HL-60/S4 treated with phorbol 12-myristate 13-acetate at 8.2 ng/mL for 4 days and 3 days (cell line): ENCODE measurements around the gene ANTXR2.

ENCODE experiments used
- in situ Hi-C: fragments of 300-500 bp; cut with MboI; formaldehyde crosslinking; loops from 2 replicates; pipeline ENCODE4 v1.15.0; 2022; ENCODE audit warnings: low sequenced_read_pairs

ANTXR2 gene

GRCh38 chr4:80092847-80093246 lies 19.8 kb upstream of the ANTXR2 start:
- in situ Hi-C loops, result no loop called here

DNA sequence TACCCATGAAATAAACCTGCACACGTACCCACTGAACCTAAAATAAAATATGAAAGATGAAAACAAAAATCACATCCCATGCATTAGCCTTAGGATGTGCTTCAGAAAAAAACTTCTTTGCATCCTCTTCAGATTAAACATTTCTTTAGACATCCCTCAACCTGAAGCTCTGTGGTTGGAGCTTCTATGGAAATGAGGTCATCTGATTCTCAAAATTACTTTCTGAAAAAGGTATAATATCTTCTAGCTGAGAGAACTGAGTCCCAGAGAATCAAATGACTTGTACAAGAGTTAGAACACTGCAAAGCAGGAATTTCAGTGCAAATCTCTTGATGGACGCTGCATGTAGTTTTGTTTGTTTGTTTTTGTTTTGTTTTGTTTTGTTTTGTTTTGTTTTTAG lies 19.1 kb upstream of the ANTXR2 start:
- in situ Hi-C loops, result no loop called here

- in situ Hi-C loops, result no loop called here
Observed at GRCh38 chr4:80091688-80092087, 18.7 kb upstream of the ANTXR2 start.

DNA sequence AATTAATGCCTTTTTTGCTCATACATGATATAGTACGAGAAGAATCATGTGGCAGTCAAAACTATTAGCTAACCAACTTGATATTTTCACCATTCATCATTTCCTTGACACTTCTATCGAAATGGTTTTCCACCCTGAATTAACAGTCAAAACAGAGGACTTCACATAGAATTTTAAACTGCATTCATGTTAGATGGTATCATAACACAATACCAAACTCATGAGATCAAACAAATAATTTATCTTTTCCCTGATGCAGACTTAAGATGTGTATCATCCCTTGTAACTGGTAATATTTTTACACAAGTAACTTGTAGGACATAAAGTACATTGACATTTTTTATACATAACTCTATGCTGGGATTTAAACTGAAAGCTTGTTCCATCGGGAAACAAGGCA lies 18.2 kb upstream of the ANTXR2 start:
- in situ Hi-C loops, result no loop called here

DNA sequence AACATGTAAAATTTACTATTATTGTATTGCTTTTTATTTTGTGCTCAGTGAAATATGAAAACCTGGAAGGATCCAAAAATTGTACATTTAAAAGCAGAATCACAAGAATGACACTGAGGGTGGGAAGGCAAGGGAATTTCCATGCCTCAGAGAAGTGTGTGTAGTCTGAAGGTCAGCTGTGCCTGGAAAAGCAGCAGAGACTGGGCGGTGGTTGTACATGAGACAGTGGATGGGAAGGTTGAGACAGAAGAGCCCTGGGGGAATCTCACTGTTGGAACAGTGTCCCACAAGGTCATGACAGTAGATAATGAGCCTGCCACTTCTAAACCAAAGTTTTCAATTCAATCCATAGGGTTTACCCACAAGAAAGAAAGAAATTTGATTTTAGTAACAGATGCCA lies 17.1 kb upstream of the ANTXR2 start:
- in situ Hi-C loops, result no loop called here

DNA sequence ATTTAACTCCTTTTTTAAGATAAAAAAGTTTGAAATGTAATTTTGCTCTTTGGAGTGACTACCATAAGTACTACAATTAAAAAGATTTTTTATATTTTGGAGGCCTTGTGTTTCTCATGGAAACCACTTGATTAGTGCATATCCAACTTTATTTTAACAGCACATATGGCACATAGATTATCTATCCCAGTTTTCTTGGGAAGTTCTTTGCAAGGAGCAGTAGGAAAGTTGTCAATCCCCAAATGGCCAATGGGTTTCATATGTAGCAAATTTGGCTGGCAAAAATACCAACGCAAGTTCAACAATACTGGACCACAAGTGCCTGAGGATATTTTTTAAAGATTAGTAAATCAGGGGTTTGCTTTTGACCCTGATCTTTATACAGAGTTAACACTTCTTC lies 15.4 kb upstream of the ANTXR2 start:
- in situ Hi-C loops, result no loop called here

- in situ Hi-C loops, result no loop called here
Observed at GRCh38 chr4:80086296-80086695, 13.3 kb upstream of the ANTXR2 start.

DNA sequence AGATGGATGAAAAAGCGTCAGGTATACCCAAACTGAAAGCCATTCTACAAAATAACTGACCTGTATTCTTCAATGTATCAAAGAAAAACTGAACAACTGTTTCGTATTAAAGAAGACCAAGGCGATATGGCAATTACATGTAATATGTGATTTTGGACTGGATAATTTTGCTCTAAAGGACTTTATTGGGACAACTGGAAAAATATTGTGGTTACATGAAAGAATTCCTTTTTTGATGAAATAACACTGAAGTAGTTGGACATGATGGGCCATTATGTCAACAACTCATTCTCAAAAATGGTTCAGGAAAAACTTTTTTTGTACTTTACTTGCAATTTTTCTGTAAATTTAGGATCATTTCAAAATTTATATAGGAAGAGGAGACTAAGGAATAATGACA lies 12.1 kb upstream of the ANTXR2 start:
- in situ Hi-C loops, result no loop called here

DNA sequence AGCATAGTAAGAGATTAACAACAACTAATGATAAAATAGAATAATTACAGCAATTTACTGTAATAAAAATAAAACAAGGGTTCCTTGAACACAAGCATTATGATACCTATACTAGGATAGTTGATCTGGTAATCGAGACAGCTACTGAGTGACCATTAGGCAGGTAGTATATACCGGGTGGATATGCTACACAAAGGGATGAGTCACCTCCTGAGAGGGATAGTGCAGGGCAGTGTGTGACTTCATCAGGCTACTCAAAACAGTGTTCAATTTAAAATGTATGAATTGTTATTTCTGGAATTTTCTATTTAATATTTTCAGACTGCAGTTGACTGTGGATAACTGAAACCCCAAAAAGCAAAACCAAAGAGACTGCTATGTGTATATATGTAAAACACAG lies 9.7 kb upstream of the ANTXR2 start:
- in situ Hi-C loops, result no loop called here

GRCh38 chr4:80081566-80081965 lies 8.5 kb upstream of the ANTXR2 start:
- in situ Hi-C loops, result no loop called here

GRCh38 chr4:80079255-80079923 lies 6.4 kb upstream of the ANTXR2 start:
- in situ Hi-C loops, result no loop called here

DNA sequence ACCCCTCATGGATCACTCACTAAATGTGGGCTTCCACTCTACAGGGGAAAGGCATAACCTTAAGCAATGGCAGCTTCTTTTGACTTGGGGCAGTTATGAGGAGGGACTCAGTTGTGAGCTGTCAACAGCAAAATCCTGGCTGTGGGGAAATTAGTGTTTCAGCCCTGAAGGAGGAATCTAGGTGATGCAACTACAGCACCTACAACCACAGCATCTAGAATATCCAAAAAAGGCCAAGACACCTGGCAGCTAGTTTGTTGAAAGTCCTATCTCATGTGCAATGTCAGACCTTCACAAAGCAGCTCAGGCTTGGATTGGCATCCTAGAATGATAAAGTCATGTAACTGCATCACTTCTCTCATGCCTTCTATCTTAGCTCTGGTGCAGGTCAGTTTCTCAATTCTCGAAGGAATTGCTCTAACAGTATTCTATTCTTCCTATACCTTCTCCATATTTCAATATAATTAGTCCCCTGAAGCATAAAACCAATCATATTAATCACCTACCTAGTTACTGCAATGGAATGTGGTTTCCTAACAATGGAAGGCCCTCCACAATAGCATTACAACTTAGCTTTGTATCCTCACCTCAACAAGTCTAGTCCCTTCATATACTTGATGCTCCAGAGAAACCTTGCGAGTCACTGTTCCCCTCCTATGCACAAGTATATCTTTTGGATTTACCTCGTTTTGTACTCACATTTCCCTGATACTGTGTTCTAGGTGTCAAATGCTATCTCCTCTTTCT lies 5.5 kb upstream of the ANTXR2 start:
- in situ Hi-C loops, result no loop called here

DNA sequence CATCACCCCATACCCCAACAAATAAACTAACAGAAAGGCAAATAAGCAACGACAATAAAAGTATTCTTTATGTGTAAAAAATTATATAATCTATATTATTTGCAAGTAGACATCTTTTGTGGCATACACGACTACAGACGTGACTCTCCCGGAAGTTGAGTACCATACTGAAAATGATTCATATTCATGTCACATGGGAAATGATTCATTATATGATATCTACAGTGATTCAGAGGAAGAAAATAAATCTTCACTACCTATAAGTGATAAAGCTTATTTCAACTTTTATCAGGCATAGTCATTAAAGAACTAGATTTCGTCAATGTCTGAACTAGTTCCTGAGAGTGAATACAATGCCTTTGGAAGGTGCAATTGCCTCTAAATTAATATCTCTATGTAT lies 4.6 kb upstream of the ANTXR2 start:
- in situ Hi-C loops, result no loop called here

GRCh38 chr4:80076681-80077080 lies 3.7 kb upstream of the ANTXR2 start:
- in situ Hi-C loops, result no loop called here

DNA sequence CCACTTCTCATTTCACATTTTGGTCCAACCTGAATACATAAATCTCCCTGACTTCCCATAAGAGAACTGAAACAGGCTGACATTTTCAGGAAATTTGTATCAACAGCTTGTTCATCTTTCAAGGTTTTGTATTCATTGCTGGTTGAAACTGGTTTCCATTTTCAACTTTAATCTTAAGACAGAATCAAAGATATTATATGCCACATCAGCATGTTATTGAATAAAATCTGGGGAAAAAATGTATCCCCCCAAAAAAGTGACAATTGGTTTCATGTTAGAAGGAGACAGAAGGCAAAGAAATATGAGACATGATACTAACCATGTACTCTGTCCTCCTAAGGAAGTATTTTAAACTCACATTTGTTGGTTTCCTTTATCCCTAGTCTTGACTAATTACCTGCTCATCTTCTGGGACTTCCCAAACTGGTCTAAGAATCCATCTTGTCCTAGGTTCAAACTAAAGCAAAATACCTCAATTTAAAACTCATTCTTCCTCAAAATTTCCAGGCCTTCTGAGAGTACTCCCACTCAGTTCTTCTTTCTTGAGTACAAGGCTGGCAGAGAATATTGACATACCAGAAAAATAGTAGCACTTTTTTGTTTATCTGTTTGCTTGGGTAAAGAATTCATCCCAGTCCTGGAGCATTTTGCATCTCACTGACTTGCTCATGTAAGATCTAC lies 3.1 kb upstream of the ANTXR2 start:
- in situ Hi-C loops, result no loop called here

- in situ Hi-C loops, result no loop called here
Observed at GRCh38 chr4:80074651-80075050, 1.6 kb upstream of the ANTXR2 start.

- in situ Hi-C loops, result no loop called here
Observed at GRCh38 chr4:80074069-80074468, 1.0 kb upstream of the ANTXR2 start.

DNA sequence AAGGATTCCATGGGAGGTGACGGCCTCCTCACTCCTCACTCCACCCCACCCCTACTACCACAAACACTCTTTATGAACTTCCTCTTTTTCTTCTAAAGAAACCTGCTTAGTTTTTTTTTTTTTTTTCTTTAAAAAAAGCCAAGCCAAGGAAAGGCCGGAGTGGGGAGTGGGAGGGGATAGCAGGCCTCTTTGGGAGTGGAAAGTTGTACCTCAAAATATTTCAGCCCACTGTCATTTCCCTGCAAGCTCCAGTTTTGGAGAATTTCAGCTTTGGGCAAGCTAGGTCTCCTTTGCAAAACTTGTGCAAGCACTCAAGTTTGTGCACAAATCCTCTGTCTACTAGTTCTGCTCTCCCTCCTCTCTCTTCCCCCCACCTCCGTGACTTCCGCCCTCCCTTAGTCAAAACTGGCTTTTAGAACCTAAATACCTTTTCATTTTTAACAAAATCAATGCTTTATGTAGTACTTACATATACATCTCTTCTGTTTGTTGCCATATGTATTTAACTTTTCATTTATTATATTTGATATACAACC lies 512 bp upstream of the ANTXR2 start:
- in situ Hi-C loops, result no loop called here

GRCh38 chr4:80072228-80072743 lies 743 bp downstream of the ANTXR2 start:
- in situ Hi-C loops, result no loop called here

GRCh38 chr4:80071604-80072227 lies 1.3 kb downstream of the ANTXR2 start:
- in situ Hi-C loops, result no loop called here

DNA sequence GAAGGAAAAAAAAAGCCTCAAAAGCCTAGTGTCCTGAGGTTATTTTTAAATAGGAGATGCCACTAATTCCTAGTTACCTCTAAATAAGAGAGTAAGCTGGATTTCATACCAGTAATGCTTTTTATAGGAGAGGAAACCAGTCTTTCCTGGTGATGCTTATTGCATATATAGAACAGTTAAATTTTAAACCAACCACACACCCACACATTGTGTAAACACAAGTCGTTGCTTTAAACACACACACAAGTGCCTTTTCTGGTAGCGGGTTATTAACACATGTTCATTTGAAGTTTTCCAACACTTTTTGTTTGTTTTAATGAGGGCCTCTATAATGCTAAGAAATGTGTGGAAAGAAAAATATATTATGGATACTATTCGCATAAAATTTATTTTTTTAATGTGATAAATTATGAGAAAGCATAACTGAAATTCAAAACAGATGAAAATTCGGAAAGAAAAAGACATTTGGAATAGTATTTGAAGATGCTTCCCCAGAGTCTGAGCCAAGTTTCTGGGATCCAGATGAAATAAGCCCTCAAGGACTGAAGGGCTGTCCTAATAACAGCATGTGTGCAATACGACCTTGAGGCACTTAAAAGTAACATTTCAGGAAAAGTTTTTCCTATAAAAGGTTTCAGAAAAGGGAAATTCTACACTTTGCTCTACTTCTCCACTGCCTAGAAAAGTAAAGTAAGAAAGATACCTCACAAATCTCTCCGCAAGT lies 2.0 kb downstream of the ANTXR2 start:
- in situ Hi-C loops, result no loop called here
